Esophagus muscularis mucosa (tissue), 4 donors: ENCODE results near the gene MNT. TPM values are rescaled to one million over a fixed set of nuclear protein-coding genes. Genes with fewer than 3 reads are reported as not detected.

Experiments used
- DNase-seq: peaks from one replicate; pipeline ENCODE4 v3.0.0-alpha.2; 2017; ENCODE audit errors: extremely low spot score
- H3K27ac ChIP-seq, 4 donors: fragments of 200-600 bp; sonication (generic); replicated peaks in 1 of 4; 1 replicate in 3 of 4; 2 replicates in 1 of 4; pipeline ENCODE4 v1.5.1; 2016 to 2019; ENCODE audit warnings: mild to moderate bottlenecking in 1 of 4
- H3K27me3 ChIP-seq, 4 donors: fragments of 200-600 bp; sonication (generic); one replicate each; pipeline versions ENCODE4 v1.5.1 to v1.6.0; 2016 to 2019
- H3K36me3 ChIP-seq, 4 donors: fragments of 200-600 bp; sonication (generic); one replicate each; pipeline ENCODE4 v1.5.1; 2016 to 2019
- H3K4me1 ChIP-seq, 4 donors: fragments of 200-600 bp; sonication (generic); one replicate each; pipeline ENCODE4 v1.5.1; 2016 to 2019
- H3K4me3 ChIP-seq, 4 donors: fragments of 200-600 bp; sonication (generic); 1 replicate in 2 of 4; 2 replicates in 2 of 4; pipeline ENCODE4 v1.5.1; 2016 to 2019; ENCODE audit warnings: mild to moderate bottlenecking in 4 of 4, moderate library complexity in 1 of 4
- H3K9me3 ChIP-seq, 4 donors: fragments of 200-600 bp; sonication (generic); 1 replicate in 3 of 4; 2 replicates in 1 of 4; pipeline ENCODE4 v1.5.1; 2016 to 2019
- EP300 ChIP-seq: sonication (generic); formaldehyde crosslinking; IDR thresholded peaks from one replicate; pipeline ENCODE4 v1.6.1; 2017; ENCODE audit warnings: antibody characterized with exemption
- POLR2A ChIP-seq: fragments of 450-650 bp; IDR thresholded peaks from one replicate; pipeline ENCODE4 v1.6.1; 2017; ENCODE audit warnings: antibody characterized with exemption, moderate library complexity, mild to moderate bottlenecking, low read depth
- POLR2AphosphoS5 ChIP-seq, 2 donors: sonication (generic); formaldehyde crosslinking; IDR thresholded peaks; one replicate each; pipeline ENCODE4 v1.6.1; 2017; ENCODE audit warnings: antibody characterized with exemption in 2 of 2
- WGBS: methylation state at CpG from one replicate; pipeline ENCODE4 v1.1.5; 2018; 5-methylcytosine and 5-hydroxymethylcytosine counted together
- intact Hi-C: fragments of 100-400 bp; cut with DNase I; formaldehyde crosslinking; loops from one replicate; pipeline ENCODE4 v1.15.1; 2023
- total RNA-seq, 4 donors: library from RNA; depleted of rRNA; stranded (reverse); fragments of >200 nt; gene quantifications; one replicate each; pipeline versions ENCODE4 v1.1.0 to v1.2.1, GENCODE V29; 2016
- TF ChIP-seq, protein P1 (sequence below), 3 experiments: fragments of 200-600 bp in 2 of 3; fragments of 450-650 bp in 1 of 3; sonication (generic) in 2 of 3; IDR thresholded peaks; one replicate each; pipeline ENCODE4 v1.5.1; 2017 to 2019; ENCODE audit warnings: antibody characterized with exemption in 3 of 3, mild to moderate bottlenecking in 2 of 3, moderate library complexity in 1 of 3

Gene MNT
- total RNA-seq, 4 donors from 2014 or later = 10.8 to 17.4 (median 13.8) TPM

DNA sequence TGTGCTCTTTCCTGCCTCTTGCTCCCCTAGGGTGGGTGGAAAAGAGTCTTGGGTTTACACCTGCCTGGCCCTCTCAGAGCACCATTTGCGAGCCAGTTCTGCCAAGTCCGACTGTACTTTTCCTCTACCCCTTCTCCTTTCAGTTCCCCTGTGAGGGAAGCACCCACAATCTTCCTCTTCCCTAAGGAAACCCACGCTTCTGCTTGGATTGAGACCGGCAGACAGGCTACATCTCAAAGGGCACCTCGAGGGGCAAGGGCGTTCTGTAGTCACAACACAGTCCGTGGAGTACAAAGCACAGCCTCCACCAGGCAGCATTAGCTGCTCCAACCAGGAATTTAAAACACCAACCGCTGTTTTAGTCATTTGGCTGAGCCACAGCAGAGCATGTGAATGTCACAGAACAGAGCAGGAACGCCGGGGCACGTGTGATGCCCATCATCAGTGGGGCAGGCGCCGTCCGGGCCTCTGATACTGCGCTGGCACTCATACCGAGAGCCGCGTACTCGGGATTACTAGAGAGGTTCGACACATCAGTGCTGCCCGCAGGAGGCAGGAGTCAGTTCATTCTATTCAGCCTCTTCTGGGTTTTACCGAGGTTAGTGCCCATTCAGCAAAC lies 13.7 kb upstream of the MNT start:
- Histone ChIP-seq H3K9me3 (no peaks in the 10 kb centered on the region), H3K4me3 (no peak overlapping the region), H3K4me1 (peaks cover 17 to 49% (median 42%) of the 10 kb centered on the region in 4 donors), H3K36me3 (peaks cover 0 to 35% (median 11%) of the 10 kb centered on the region in 4 donors), H3K27me3 (no peaks in the 10 kb centered on the region), H3K27ac (no peak overlapping the region)
- intact Hi-C loops = no loop called here
- WGBS = 95% methylated on average over 15 of the region's 22 CpGs
- DNase-seq = no peak
- TF ChIP-seq POLR2A (no peak), EP300 (no peak), POLR2AphosphoS5 (IDR thresholded peaks at IDR 0.05) (no peak)
- TF ChIP-seq, protein P1, sequence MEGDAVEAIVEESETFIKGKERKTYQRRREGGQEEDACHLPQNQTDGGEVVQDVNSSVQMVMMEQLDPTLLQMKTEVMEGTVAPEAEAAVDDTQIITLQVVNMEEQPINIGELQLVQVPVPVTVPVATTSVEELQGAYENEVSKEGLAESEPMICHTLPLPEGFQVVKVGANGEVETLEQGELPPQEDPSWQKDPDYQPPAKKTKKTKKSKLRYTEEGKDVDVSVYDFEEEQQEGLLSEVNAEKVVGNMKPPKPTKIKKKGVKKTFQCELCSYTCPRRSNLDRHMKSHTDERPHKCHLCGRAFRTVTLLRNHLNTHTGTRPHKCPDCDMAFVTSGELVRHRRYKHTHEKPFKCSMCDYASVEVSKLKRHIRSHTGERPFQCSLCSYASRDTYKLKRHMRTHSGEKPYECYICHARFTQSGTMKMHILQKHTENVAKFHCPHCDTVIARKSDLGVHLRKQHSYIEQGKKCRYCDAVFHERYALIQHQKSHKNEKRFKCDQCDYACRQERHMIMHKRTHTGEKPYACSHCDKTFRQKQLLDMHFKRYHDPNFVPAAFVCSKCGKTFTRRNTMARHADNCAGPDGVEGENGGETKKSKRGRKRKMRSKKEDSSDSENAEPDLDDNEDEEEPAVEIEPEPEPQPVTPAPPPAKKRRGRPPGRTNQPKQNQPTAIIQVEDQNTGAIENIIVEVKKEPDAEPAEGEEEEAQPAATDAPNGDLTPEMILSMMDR (IDR thresholded peaks at IDR 0.05) = no peak

DNA sequence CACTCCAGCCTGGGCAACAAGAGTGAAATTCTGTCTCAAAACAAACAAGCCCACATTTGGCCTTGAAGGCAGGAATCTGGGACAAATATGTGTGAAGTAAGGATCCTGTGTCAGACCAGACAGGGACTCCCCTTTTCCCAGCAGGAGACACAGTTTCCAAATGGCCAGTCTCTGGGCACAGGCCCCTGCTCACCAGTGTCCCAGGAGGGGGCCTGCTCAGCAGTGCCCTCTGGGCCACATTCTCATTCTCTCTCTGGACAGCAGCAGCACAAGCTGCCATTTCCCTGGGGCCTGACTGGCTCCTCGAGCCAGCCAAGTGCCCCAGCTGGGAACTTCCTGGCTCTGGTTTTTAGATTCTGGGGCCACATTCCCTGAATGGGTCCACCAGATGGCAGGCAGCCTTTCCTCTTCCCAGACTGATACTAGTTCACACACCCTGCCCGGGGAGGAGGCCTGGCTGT lies 11.7 kb upstream of the MNT start:
- no peak for DNase-seq
- Histone ChIP-seq H3K27me3 (no peaks in the 10 kb centered on the region), H3K36me3 (peaks cover 0 to 26% (median 7%) of the 10 kb centered on the region in 4 donors), H3K4me3 (no peak overlapping the region), H3K4me1 (peaks cover 4 to 31% (median 25%) of the 10 kb centered on the region in 4 donors), H3K9me3 (no peaks in the 10 kb centered on the region), H3K27ac (peak overlapping the region; percentile 24 to 55 (median 42))
- TF ChIP-seq POLR2A (no peak), POLR2AphosphoS5 (IDR thresholded peaks at IDR 0.05) (peak in 1 of 2 donors; percentile 32)
- 64% methylated on average over 1 of the region's 2 CpGs for WGBS
- intact Hi-C loops = no loop called here

DNA sequence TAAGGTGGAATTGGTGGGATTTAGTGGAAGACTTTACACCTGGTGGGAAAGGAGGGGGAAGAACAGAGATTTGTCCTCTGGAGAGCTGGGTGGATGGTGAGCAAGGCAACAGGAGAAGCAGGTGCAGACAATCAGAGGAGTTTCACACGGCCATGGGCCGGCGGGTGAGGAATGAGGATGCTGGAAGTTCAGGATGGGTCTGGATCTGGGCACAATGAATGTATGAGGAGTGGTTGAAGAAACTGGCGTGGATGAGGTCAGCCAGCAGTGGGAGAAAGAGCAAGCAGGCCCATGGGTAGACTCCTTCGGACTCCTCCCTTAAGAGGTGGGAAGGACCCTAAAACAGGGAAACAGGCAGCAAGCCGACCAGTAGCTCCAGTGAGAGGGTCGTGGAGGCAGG lies 10.1 kb upstream of the MNT start:
- TF ChIP-seq POLR2AphosphoS5 (IDR thresholded peaks at IDR 0.05) (no peak), POLR2A (no peak), EP300 (no peak)
- TF ChIP-seq, protein P1 (IDR thresholded peaks at IDR 0.05) = no peak
- Histone ChIP-seq H3K4me1 (peaks cover 17 to 34% (median 32%) of the 10 kb centered on the region in 4 donors), H3K4me3 (no peak overlapping the region), H3K36me3 (peaks cover 0 to 21% (median 7%) of the 10 kb centered on the region in 4 donors), H3K27ac (no peak overlapping the region), H3K27me3 (no peaks in the 10 kb centered on the region), H3K9me3 (no peaks in the 10 kb centered on the region)
- 87% methylated on average over 7 of the region's 7 CpGs for WGBS
- intact Hi-C loops = no loop called here
- no peak for DNase-seq

DNA sequence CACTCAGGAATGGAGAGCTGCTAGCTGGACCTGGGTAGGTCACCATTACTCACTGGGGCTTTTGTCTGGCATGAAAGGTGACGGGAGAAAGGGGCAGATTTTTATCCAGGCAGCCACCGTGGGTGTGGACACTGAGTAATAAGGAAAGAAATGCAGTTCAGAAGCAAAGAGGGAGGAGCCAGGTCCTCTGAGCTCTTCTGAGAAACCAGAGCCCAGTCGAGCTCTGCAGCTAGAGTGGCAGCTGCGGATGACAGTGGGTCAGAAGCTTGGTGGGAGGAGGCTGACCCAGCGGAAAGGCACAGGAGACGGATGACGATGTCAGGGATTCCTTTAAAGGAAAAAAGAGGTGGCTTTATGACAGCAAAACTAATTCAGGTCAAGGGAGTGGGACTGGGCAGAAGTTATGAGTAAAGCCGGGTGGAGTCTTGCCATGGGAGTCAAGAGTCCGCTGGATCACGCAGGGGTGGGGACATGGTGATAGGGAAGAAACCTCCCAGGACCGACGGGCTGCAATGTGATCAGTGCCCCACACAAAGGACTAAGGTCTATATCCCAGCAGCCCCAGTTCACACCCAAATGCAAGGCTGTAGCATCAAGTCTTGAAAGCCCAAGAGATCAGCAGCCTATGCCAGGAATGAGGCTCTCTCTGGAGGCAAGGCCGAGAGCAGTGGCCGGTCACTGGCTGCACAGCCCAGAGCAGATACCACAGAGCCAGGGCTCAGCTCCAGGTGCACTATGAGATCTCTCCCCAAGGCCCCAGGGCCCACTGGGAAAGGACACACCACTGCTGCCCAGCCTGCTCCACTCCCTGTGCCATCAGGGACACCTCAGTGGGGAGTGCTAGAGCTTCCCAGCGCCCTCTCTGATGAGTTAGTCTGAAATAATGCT lies 6.3 kb upstream of the MNT start:
- H3K4me1 ChIP-seq = peaks cover 51 to 57% (median 56%) of the 10 kb centered on the region in 4 donors
- no peaks in the 10 kb centered on the region for H3K27me3 ChIP-seq
- H3K4me3 ChIP-seq = peak overlapping the region in 3 of 4 donors; percentile 0 to 9 (median 2)
- DNase-seq = no peak
- peak overlapping the region; percentile 98 to 100 (median 100) for H3K27ac ChIP-seq
- intact Hi-C loops = loop anchor here (5.0 kb wide), 1 partner anchor 70 kb away; the partner anchor contains the start of genes SGSM2 and TSR1
- no peaks in the 10 kb centered on the region for H3K9me3 ChIP-seq
- 31% methylated on average over 13 of the region's 15 CpGs for WGBS
- TF ChIP-seq, protein P1 (IDR thresholded peaks at IDR 0.05) = no peak
- TF ChIP-seq POLR2AphosphoS5 (IDR thresholded peaks at IDR 0.05) = peak; percentile 73 to 86
- no peaks in the 10 kb centered on the region for H3K36me3 ChIP-seq

DNA sequence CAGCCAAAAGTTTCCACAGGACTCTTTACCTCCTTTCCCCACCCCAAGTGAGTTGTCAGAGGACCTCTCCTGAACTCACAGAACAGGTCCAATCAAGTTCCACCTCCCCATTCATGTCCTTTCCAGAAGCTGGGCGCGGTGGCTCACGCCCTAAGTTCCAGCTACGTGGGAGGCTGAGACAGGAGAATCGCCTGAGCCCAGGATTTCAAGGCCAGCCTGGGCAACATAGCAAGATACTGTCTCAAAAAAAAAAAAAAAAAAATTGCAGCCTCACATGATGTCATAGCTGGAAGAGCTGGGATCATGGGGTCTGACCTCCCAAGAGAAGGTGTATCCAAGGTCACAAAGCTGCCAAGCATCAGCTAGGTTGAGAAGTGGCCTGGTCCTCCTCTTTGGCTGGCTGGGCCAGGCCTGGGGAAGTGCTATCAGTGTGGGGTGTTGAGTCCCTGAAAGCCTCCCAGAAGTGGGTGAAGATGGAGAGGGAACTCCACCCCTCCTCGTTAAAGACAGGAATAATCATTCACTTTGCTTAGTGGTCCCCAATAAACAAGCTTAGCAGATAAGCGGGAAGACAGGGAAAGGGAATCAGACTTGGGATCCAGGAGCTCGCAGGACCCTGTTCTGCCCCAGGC lies 5.5 kb upstream of the MNT start:
- no peak for DNase-seq
- no peaks in the 10 kb centered on the region for H3K36me3 ChIP-seq
- 76% methylated on average over 8 of the region's 8 CpGs for WGBS
- peak overlapping the region; percentile 98 to 100 (median 100) for H3K27ac ChIP-seq
- peak overlapping the region in 3 of 4 donors; percentile 0 to 9 (median 2) for H3K4me3 ChIP-seq
- no peaks in the 10 kb centered on the region for H3K27me3 ChIP-seq
- H3K4me1 ChIP-seq = peaks cover 51 to 61% (median 57%) of the 10 kb centered on the region in 4 donors
- H3K9me3 ChIP-seq = no peaks in the 10 kb centered on the region
- intact Hi-C loops = loop anchor here (5.0 kb wide), 1 partner anchor 69 kb away; the partner anchor contains the start of genes SGSM2 and TSR1
- TF ChIP-seq POLR2AphosphoS5 (IDR thresholded peaks at IDR 0.05) (no peak), EP300 (no peak), POLR2A (no peak)
- TF ChIP-seq, protein P1 (IDR thresholded peaks at IDR 0.05) = no peak
